ENCODE results near the gene HTRA3.

DNA sequence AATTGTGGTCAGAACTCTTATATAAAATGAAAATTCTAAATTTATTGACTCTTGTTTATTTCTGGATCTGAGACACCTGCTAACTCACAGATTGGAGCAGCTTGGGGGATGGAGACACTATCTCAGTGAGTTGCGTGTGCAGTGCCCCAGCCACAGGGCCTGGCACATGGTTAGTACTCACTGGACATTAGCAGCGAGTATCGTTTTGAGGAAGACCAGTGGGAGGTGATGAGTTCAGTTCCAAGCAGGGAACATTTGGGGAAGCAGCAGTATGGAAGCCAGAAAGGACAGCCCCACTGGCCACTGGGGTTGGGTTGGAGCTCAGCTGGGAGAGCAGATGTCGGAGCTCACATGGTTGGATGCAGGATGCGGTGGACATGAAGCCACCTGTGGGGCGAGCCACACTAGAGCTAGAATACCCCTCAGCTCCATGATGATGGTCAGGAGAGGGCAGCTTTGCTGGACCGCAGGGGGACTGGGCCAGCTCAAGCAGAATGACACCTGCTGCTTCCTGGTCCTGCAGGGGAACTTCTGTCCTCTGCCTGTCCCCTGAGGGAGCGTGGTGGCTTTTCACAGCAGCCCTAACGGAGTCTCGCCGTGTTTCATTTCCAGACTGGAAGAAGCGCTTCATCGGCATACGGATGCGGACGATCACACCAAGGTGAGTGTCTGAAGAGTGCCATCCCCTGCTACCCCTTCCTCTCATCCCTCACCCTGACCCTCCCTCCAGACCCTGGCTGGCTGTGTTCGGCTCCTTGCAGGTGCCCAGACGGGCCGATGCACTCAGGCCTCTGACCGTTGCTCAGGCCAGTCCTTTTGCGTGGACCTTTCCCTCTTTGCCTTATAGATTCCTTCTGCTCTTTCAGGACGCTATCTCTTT lies 32.5 kb downstream of the HTRA3 start:
- TF ChIP-seq, protein P1, sequence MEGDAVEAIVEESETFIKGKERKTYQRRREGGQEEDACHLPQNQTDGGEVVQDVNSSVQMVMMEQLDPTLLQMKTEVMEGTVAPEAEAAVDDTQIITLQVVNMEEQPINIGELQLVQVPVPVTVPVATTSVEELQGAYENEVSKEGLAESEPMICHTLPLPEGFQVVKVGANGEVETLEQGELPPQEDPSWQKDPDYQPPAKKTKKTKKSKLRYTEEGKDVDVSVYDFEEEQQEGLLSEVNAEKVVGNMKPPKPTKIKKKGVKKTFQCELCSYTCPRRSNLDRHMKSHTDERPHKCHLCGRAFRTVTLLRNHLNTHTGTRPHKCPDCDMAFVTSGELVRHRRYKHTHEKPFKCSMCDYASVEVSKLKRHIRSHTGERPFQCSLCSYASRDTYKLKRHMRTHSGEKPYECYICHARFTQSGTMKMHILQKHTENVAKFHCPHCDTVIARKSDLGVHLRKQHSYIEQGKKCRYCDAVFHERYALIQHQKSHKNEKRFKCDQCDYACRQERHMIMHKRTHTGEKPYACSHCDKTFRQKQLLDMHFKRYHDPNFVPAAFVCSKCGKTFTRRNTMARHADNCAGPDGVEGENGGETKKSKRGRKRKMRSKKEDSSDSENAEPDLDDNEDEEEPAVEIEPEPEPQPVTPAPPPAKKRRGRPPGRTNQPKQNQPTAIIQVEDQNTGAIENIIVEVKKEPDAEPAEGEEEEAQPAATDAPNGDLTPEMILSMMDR (IDR thresholded peaks at IDR 0.05 in 8 of 11, conservative IDR thresholded peaks at IDR 0.05 in 3 of 11), result no peak
- TF ChIP-seq POLR2AphosphoS5 (IDR thresholded peaks at IDR 0.05), result no peak
- TF ChIP-seq POLR2A (IDR thresholded peaks at IDR 0.05), result no peak
